GM23338 (cell line): ENCODE measurements around the gene AP2A2. TPM values are rescaled to one million over a fixed set of nuclear protein-coding genes. Genes with fewer than 3 reads are reported as not detected.

ENCODE experiments used
- ATAC-seq: fragments of 200-7000 bp; cut with Tn5 transposase; 3 replicates; pipeline ENCODE4 v1.9.1; 2020
- DNase-seq: peaks from one replicate; pipeline ENCODE4 v3.0.0-alpha.2; 2015; ENCODE audit warnings: low spot score
- H2AFZ ChIP-seq: fragments of 200-600 bp; sonication (generic); 2 replicates; pipeline ENCODE4 v1.8.0; 2016; ENCODE audit warnings: antibody characterized with exemption, mild to moderate bottlenecking, moderate library complexity
- H3F3A ChIP-seq: fragments of 200-600 bp; sonication (generic); replicated peaks from 2 replicates; pipeline ENCODE4 v1.8.0; 2017; ENCODE audit warnings: antibody characterized with exemption, mixed run types, low read depth
- H3K27ac ChIP-seq: fragments of 200-600 bp; sonication (generic); 2 replicates; pipeline ENCODE4 v1.6.1; 2016; ENCODE audit warnings: low read depth
- H3K27me3 ChIP-seq: fragments of 200-600 bp; sonication (generic); 2 replicates; pipeline ENCODE4 v1.8.0; 2016; ENCODE audit warnings: mild to moderate bottlenecking, mixed run types, moderate library complexity; ENCODE audit not compliant: insufficient read depth
- H3K36me3 ChIP-seq: fragments of 200-600 bp; sonication (generic); 2 replicates; pipeline ENCODE4 v1.8.0; 2016; ENCODE audit warnings: mild to moderate bottlenecking; ENCODE audit not compliant: insufficient read depth
- H3K4me1 ChIP-seq: fragments of 200-600 bp; sonication (generic); 2 replicates; pipeline ENCODE4 v1.8.0; 2016; ENCODE audit warnings: mild to moderate bottlenecking, moderate library complexity; ENCODE audit not compliant: insufficient read depth
- H3K4me2 ChIP-seq: fragments of 200-600 bp; sonication (generic); 2 replicates; pipeline ENCODE4 v1.7.1; 2017; ENCODE audit warnings: mixed run types
- H3K4me3 ChIP-seq: fragments of 200-600 bp; sonication (generic); 2 replicates; pipeline ENCODE4 v1.6.1; 2016; ENCODE audit warnings: mixed run types
- H3K79me2 ChIP-seq: fragments of 200-600 bp; sonication (generic); replicated peaks from 2 replicates; pipeline ENCODE4 v1.8.0; 2017; ENCODE audit warnings: mild to moderate bottlenecking; ENCODE audit not compliant: insufficient read depth
- H3K9me2 ChIP-seq: fragments of 200-600 bp; sonication (generic); 2 replicates; pipeline ENCODE4 v1.8.0; 2017; ENCODE audit not compliant: insufficient read depth
- H4K20me1 ChIP-seq: fragments of 200-600 bp; sonication (generic); replicated peaks from 2 replicates; pipeline ENCODE4 v1.8.0; 2017; ENCODE audit warnings: mild to moderate bottlenecking; ENCODE audit not compliant: insufficient read depth
- H3K27ac Mint-ChIP-seq: 2 replicates; pipeline ENCODE4 v1.8.0; 2020; ENCODE audit warnings: inconsistent platforms, mild to moderate bottlenecking, moderate library complexity, mixed read lengths
- H3K27me3 Mint-ChIP-seq: 3 replicates; pipeline ENCODE4 v1.8.0; 2022; ENCODE audit warnings: low read depth, mild to moderate bottlenecking, moderate library complexity, mixed read lengths, inconsistent platforms; ENCODE audit not compliant: insufficient read depth, poor library complexity
- H3K36me3 Mint-ChIP-seq: 3 replicates; pipeline ENCODE4 v1.8.0; 2021; ENCODE audit warnings: low read depth, mild to moderate bottlenecking, inconsistent platforms, moderate library complexity, mixed read lengths
- H3K4me1 Mint-ChIP-seq: 3 replicates; pipeline ENCODE4 v1.8.0; 2020; ENCODE audit warnings: mild to moderate bottlenecking, inconsistent platforms, mixed read lengths
- H3K4me3 Mint-ChIP-seq: 3 replicates; pipeline ENCODE4 v1.8.0; 2021; ENCODE audit warnings: moderate library complexity, mild to moderate bottlenecking, inconsistent platforms, mixed read lengths
- H3K9me3 Mint-ChIP-seq: 3 replicates; pipeline ENCODE4 v1.8.0; 2020; ENCODE audit warnings: moderate library complexity, mild to moderate bottlenecking, inconsistent platforms, mixed read lengths
- CREB1 ChIP-seq: fragments of 250-450 bp; sonication (Bioruptor Pico); IDR thresholded peaks from 2 replicates; pipeline ENCODE4 v1.5.0; 2020; ENCODE audit warnings: low read depth, mild to moderate bottlenecking, moderate library complexity
- CTCF ChIP-seq, 2 experiments: fragments of 200-600 bp in 1 of 2; sonication (generic) in 1 of 2; conservative IDR thresholded peaks; 2 replicates each; pipeline versions ENCODE4 v1.5.1 to v1.6.1; 2016 to 2017; ENCODE audit warnings: antibody characterized with exemption in 2 of 2, low read depth in 2 of 2, mild to moderate bottlenecking in 2 of 2, moderate library complexity in 1 of 2
- ETS1 ChIP-seq: IDR thresholded peaks from 2 replicates; pipeline ENCODE4 v1.6.1; 2016; ENCODE audit warnings: antibody characterized with exemption
- EZH2 ChIP-seq: fragments of 200-600 bp; sonication (generic); IDR thresholded peaks from one replicate; pipeline ENCODE4 v1.8.0; 2017; ENCODE audit warnings: antibody characterized with exemption, mild to moderate bottlenecking, low read depth; ENCODE audit not compliant: unreplicated experiment
- EZH2phosphoT487 ChIP-seq: fragments of 200-600 bp; sonication (generic); IDR thresholded peaks from one replicate; pipeline ENCODE4 v1.8.1; 2018; ENCODE audit warnings: antibody characterized with exemption; ENCODE audit not compliant: unreplicated experiment
- JUNB ChIP-seq: IDR thresholded peaks from one replicate; pipeline ENCODE4 v1.6.1; 2016; ENCODE audit warnings: antibody characterized with exemption; ENCODE audit not compliant: unreplicated experiment
- NANOG ChIP-seq: IDR thresholded peaks from 2 replicates; pipeline ENCODE4 v1.6.1; 2016; ENCODE audit warnings: antibody characterized with exemption, borderline replicate concordance
- POLR2AphosphoS5 ChIP-seq: IDR thresholded peaks from 2 replicates; pipeline ENCODE4 v1.6.1; 2016; ENCODE audit warnings: antibody characterized with exemption, low read depth
- REST ChIP-seq: IDR thresholded peaks from one replicate; pipeline ENCODE4 v1.6.1; 2018; ENCODE audit warnings: antibody characterized with exemption; ENCODE audit not compliant: unreplicated experiment
- STAT1 ChIP-seq: IDR thresholded peaks from one replicate; pipeline ENCODE4 v1.6.1; 2016; ENCODE audit warnings: antibody characterized with exemption; ENCODE audit not compliant: unreplicated experiment
- ZNF114 ChIP-seq: fragments of 250-450 bp; sonication (Bioruptor Pico); IDR thresholded peaks from 2 replicates; pipeline ENCODE4 v1.5.0; 2020; ENCODE audit warnings: mild to moderate bottlenecking, moderate library complexity
- ZNF331 ChIP-seq: fragments of 250-450 bp; sonication (Bioruptor Pico); IDR thresholded peaks from 2 replicates; pipeline ENCODE4 v1.5.0; 2020; ENCODE audit warnings: low read depth, mild to moderate bottlenecking, moderate library complexity
- ZNF462 ChIP-seq: fragments of 250-450 bp; sonication (Bioruptor Pico); IDR thresholded peaks from 2 replicates; pipeline ENCODE4 v1.5.0; 2020; ENCODE audit warnings: mild to moderate bottlenecking, moderate library complexity
- polyA plus RNA-seq: library from polyadenylated mRNA; unstranded; fragments of >200 nt; fragmentation: Nextera tagmentation; extraction: Ambion mirVana; gene quantifications from 2 replicates; pipeline ENCODE4 v1.2.1, GENCODE V29; 2016
- total RNA-seq: library from RNA; depleted of rRNA; stranded (reverse); fragments of >200 nt; shearing (Covaris generic); gene quantifications from 2 replicates; pipeline ENCODE4 v1.2.3, GENCODE V29; 2014

Gene AP2A2
- total and polyA plus RNA-seq, 2 experiments from 2014 or later = 23.7 to 47.5 TPM

GRCh38 chr11:984546-984945, 58.9 kb downstream of the AP2A2 start:
- no peak overlapping the region for H2AFZ ChIP-seq
- H3K9me2 ChIP-seq = no peaks in the 10 kb centered on the region
- H3K27ac Mint-ChIP-seq = no peak overlapping the region
- H3K4me3 ChIP-seq = no peak overlapping the region
- H3K27me3 Mint-ChIP-seq = peaks cover 9% of the 10 kb centered on the region
- TF ChIP-seq EZH2 = no peak
- TF ChIP-seq JUNB = no peak
- TF ChIP-seq ZNF462 (CRISPR knock-in tag) = no peak
- TF ChIP-seq POLR2AphosphoS5 = no peak
- TF ChIP-seq ZNF331 (CRISPR knock-in tag) = no peak
- TF ChIP-seq EZH2phosphoT487 = no peak
- TF ChIP-seq STAT1 = no peak
- TF ChIP-seq CREB1 = no peak
- TF ChIP-seq CTCF (conservative IDR thresholded peaks at IDR 0.05; ENCODE audit: low read depth in 2 of 2) = no peak
- TF ChIP-seq REST = no peak
- no peak for TF ChIP-seq ETS1
- no peak for TF ChIP-seq NANOG
- TF ChIP-seq ZNF114 = no peak
- no peaks in the 10 kb centered on the region for H3F3A ChIP-seq
- peaks cover 61% of the 10 kb centered on the region for H3K36me3 Mint-ChIP-seq
- DNase-seq (no peak), ATAC-seq (no peak)
- no peak overlapping the region for H3K4me2 ChIP-seq
- H3K27me3 ChIP-seq = no peaks in the 10 kb centered on the region
- peaks cover 4% of the 10 kb centered on the region; the same call in 1 of the 2 replicates for H4K20me1 ChIP-seq
- peaks cover 6% of the 10 kb centered on the region; the same call in 1 of the 2 replicates for H3K36me3 ChIP-seq
- no peaks in the 10 kb centered on the region for H3K4me1 ChIP-seq
- H3K4me3 Mint-ChIP-seq = no peak overlapping the region
- no peaks in the 10 kb centered on the region for H3K4me1 Mint-ChIP-seq
- no peaks in the 10 kb centered on the region for H3K9me3 Mint-ChIP-seq
- H3K27ac ChIP-seq = no peak overlapping the region
- peaks cover 7% of the 10 kb centered on the region for H3K79me2 ChIP-seq
